ENCODE results near the gene ADK.

ADK gene

DNA sequence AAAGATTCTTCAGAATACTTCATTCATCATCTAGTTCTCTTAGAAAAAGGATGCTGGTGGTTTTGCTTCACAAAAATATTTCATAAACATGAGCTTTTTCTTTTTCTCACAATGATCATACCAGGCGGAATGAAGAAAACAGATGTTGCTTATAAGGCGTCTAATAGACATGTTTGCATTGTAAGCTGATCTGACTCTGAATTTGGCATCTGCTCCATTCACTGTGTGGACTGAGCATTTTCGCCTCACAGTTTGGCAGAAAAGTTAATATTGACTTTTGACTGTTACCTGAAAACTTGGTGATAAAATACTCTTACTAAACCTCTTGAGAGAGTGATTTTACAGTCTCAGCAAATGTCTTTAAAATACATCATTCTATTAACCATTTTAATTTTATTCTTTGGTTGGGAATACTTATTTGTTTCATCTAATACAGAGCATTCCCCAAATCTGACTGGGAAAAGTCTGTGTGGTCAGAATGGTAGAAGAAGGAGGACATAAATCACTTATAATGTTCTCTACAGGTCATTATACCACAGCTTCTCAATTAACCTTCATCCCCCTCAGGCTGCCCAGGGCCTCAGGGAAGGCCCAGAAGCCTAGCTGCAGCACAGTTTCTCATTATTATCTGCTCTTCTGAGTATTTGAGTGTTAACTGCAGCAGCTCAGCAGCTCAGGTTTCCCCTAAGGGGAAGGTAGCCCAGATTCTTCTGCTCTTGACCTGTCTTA lies 553.8 kb downstream of the ADK start:
- H2AFZ ChIP-seq (ENCODE audit: low read depth, low read length) = no peak overlapping the region
- H3K4me2 ChIP-seq (ENCODE audit: low read length) = no peak overlapping the region
- H3K79me2 ChIP-seq (ENCODE audit: low read length) = no peaks in the 10 kb centered on the region
- H3K9me3 ChIP-seq (ENCODE audit: insufficient read depth, low read length) = no peaks in the 10 kb centered on the region
- no peak overlapping the region for H3K4me3 ChIP-seq (ENCODE audit: low read length)
- H3K27ac ChIP-seq (ENCODE audit: low read length) = no peak overlapping the region
- no peaks in the 10 kb centered on the region for H3K36me3 ChIP-seq (replicated peaks; ENCODE audit: low read depth, low read length)
- no peaks in the 10 kb centered on the region for H4K20me1 ChIP-seq (ENCODE audit: insufficient read depth, low read length)
- no peak for TF ChIP-seq EZH2phosphoT487 (IDR thresholded peaks at IDR 0.05; ENCODE audit: low read depth)
- H3K9ac ChIP-seq (ENCODE audit: low read length) = no peak overlapping the region
- H3K27me3 ChIP-seq (ENCODE audit: low read depth, low read length) = no peaks in the 10 kb centered on the region
- H3K4me1 ChIP-seq (ENCODE audit: low read length) = no peaks in the 10 kb centered on the region

DNA sequence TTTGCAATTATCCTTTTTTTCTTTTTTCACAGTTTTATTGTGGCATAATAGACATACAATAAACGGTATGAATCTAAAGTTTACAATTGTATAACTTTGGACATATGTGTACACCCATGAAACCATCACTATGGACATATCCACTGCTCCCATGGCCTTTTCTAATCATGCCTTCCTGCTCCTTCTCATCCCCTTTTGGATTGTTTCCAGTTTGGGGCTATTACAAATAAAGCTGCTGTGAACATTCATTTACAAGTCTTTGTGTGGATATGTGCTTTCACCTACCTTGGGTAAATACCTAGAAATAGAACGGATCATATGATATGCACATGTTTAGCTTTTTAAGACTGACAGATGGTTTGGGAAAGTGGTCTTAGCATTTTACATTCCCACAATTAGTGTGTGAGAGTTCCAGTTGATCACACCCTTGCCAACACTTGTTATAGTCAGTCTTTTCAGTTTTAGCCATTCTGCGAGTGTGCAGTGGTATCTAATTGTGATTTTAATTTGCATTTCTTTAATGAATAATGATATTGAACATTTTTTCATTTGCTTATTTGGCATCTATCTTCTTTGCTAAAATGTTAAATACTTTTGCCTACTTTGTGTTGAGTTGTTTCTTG lies 554.4 kb downstream of the ADK start:
- H2AFZ ChIP-seq (ENCODE audit: low read depth, low read length) = no peak overlapping the region
- no peaks in the 10 kb centered on the region for H4K20me1 ChIP-seq (ENCODE audit: insufficient read depth, low read length)
- H3K9ac ChIP-seq (ENCODE audit: low read length) = no peak overlapping the region
- H3K9me3 ChIP-seq (ENCODE audit: insufficient read depth, low read length) = no peaks in the 10 kb centered on the region
- no peak overlapping the region for H3K4me3 ChIP-seq (ENCODE audit: low read length)
- no peaks in the 10 kb centered on the region for H3K27me3 ChIP-seq (ENCODE audit: low read depth, low read length)
- H3K36me3 ChIP-seq (replicated peaks; ENCODE audit: low read depth, low read length) = no peaks in the 10 kb centered on the region
- no peak overlapping the region for H3K27ac ChIP-seq (ENCODE audit: low read length)
- no peaks in the 10 kb centered on the region for H3K79me2 ChIP-seq (ENCODE audit: low read length)
- TF ChIP-seq EZH2phosphoT487 (IDR thresholded peaks at IDR 0.05; ENCODE audit: low read depth) = no peak
- TF ChIP-seq, protein P1, sequence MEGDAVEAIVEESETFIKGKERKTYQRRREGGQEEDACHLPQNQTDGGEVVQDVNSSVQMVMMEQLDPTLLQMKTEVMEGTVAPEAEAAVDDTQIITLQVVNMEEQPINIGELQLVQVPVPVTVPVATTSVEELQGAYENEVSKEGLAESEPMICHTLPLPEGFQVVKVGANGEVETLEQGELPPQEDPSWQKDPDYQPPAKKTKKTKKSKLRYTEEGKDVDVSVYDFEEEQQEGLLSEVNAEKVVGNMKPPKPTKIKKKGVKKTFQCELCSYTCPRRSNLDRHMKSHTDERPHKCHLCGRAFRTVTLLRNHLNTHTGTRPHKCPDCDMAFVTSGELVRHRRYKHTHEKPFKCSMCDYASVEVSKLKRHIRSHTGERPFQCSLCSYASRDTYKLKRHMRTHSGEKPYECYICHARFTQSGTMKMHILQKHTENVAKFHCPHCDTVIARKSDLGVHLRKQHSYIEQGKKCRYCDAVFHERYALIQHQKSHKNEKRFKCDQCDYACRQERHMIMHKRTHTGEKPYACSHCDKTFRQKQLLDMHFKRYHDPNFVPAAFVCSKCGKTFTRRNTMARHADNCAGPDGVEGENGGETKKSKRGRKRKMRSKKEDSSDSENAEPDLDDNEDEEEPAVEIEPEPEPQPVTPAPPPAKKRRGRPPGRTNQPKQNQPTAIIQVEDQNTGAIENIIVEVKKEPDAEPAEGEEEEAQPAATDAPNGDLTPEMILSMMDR (IDR thresholded peaks at IDR 0.05; ENCODE audit: low read depth, low read length) = no peak
- H3K4me1 ChIP-seq (ENCODE audit: low read length) = peaks cover 2% of the 10 kb centered on the region
- no peak overlapping the region for H3K4me2 ChIP-seq (ENCODE audit: low read length)

DNA sequence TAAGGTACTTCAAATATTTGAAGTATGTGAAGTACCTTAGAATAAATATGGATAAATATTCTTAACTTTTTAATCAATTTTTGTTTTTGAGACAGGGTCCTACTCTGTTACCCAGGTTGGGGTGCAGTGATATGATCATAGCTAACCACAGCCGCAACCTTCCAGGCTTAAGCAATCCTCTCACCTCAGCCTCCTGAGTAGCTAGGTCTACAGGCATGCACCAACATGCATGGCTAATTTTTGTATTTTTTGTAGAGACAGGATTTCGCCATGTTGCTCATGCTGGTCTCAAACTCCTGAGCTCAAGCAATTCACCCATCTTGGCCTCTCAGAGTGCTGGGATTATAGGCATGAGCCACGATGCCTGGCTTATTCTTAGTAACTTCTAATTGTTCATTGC lies 555.9 kb downstream of the ADK start:
- Histone ChIP-seq H4K20me1 (ENCODE audit: insufficient read depth, low read length) (no peaks in the 10 kb centered on the region), H3K79me2 (ENCODE audit: low read length) (no peaks in the 10 kb centered on the region), H3K4me2 (ENCODE audit: low read length) (no peak overlapping the region), H3K27ac (ENCODE audit: low read length) (no peak overlapping the region), H3K4me1 (ENCODE audit: low read length) (peaks cover 9% of the 10 kb centered on the region), H3K9me3 (ENCODE audit: insufficient read depth, low read length) (no peaks in the 10 kb centered on the region), H3K4me3 (ENCODE audit: low read length) (no peak overlapping the region), H3K27me3 (ENCODE audit: low read depth, low read length) (no peaks in the 10 kb centered on the region), H2AFZ (ENCODE audit: low read depth, low read length) (no peak overlapping the region), H3K9ac (ENCODE audit: low read length) (no peak overlapping the region), H3K36me3 (replicated peaks; ENCODE audit: low read depth, low read length) (no peaks in the 10 kb centered on the region)
- TF ChIP-seq EZH2phosphoT487 (IDR thresholded peaks at IDR 0.05; ENCODE audit: low read depth) = no peak
- TF ChIP-seq, protein P1 (IDR thresholded peaks at IDR 0.05; ENCODE audit: low read depth, low read length) = no peak

DNA sequence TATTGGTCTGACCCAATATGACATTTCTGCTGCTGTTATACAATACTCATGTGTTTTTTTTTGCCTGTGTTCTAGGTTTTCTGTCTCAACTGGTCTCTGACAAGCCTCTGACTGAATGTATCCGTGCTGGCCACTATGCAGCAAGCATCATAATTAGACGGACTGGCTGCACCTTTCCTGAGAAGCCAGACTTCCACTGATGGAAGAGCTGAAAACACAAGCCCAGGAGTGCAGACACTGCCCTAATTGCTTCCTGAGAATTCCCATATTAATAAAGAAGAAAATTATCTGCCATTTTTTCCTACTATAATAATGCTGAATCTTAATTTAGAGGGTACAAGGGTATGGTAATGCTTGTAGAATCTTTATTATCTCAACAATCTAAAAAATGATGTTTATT lies 557.2 kb downstream of the ADK start:
- H3K4me2 ChIP-seq (ENCODE audit: low read length) = no peak overlapping the region
- H3K4me1 ChIP-seq (ENCODE audit: low read length) = peaks cover 9% of the 10 kb centered on the region
- no peaks in the 10 kb centered on the region for H3K9me3 ChIP-seq (ENCODE audit: insufficient read depth, low read length)
- H3K9ac ChIP-seq (ENCODE audit: low read length) = no peak overlapping the region
- H3K36me3 ChIP-seq (replicated peaks; ENCODE audit: low read depth, low read length) = no peaks in the 10 kb centered on the region
- no peaks in the 10 kb centered on the region for H4K20me1 ChIP-seq (ENCODE audit: insufficient read depth, low read length)
- H3K4me3 ChIP-seq (ENCODE audit: low read length) = no peak overlapping the region
- H3K27ac ChIP-seq (ENCODE audit: low read length) = no peak overlapping the region
- no peak overlapping the region for H2AFZ ChIP-seq (ENCODE audit: low read depth, low read length)
- H3K79me2 ChIP-seq (ENCODE audit: low read length) = no peaks in the 10 kb centered on the region
- TF ChIP-seq, protein P1 (IDR thresholded peaks at IDR 0.05; ENCODE audit: low read depth, low read length) = no peak
- TF ChIP-seq EZH2phosphoT487 (IDR thresholded peaks at IDR 0.05; ENCODE audit: low read depth) = no peak
- no peaks in the 10 kb centered on the region for H3K27me3 ChIP-seq (ENCODE audit: low read depth, low read length)

Measured in OCI-LY3 (cell line).